Upper lobe of right lung (tissue), 1 donor: ENCODE data around the gene CMC1. TPM values are rescaled to one million over a fixed set of nuclear protein-coding genes. Genes with fewer than 3 reads are reported as not detected.
"Not testable (repeated sequence)": the region's sequence is repeated elsewhere in the genome, so short reads cannot be mapped to it uniquely, and the experiment has no call there.

Experiments used
- ATAC-seq: fragments of 200-7000 bp; cut with Tn5 transposase; one replicate; pipeline ENCODE4 v1.9.1; 2020; ENCODE audit warnings: mild to moderate bottlenecking, moderate library complexity
- DNase-seq: peaks from one replicate; pipeline ENCODE4 v3.0.0-alpha.2; 2020
- H3K27ac ChIP-seq: fragments of 200-600 bp; one replicate; pipeline ENCODE4 v1.8.0; 2022
- H3K27me3 ChIP-seq: fragments of 200-600 bp; one replicate; pipeline ENCODE4 v1.8.0; 2022; ENCODE audit warnings: mild to moderate bottlenecking
- H3K36me3 ChIP-seq: fragments of 200-600 bp; one replicate; pipeline ENCODE4 v1.8.0; 2022
- H3K4me1 ChIP-seq: fragments of 200-600 bp; one replicate; pipeline ENCODE4 v1.8.0; 2022
- H3K4me3 ChIP-seq: fragments of 200-600 bp; one replicate; pipeline ENCODE4 v1.8.0; 2022; ENCODE audit warnings: mild to moderate bottlenecking
- H3K9me3 ChIP-seq: fragments of 200-600 bp; one replicate; pipeline ENCODE4 v1.8.0; 2022
- intact Hi-C: fragments of 100-400 bp; cut with DNase I; formaldehyde crosslinking; loops from one replicate; pipeline ENCODE4 v1.11.0; 2022
- long read RNA-seq: library from polyadenylated mRNA; unstranded; transcript quantifications from one replicate; pipeline ENCODE4 v2.0.0, GENCODE V29; 2021
- total RNA-seq: library from RNA; stranded (reverse); fragmentation: NEBNext Ultra II Directional; extraction: Animal tissue kit (Norgen Biotek cat#: 25700); gene quantifications from one replicate; pipeline ENCODE4 v1.2.1, GENCODE V29; 2021
- TF ChIP-seq, protein P1 (sequence below): fragments of 200-600 bp; IDR thresholded peaks from one replicate; pipeline ENCODE4 v1.8.0; 2022; ENCODE audit warnings: antibody characterized with exemption
- donor health status: DM: no; HTN: yes; CAD: no; lungs with severe emphysema.

Gene CMC1, protein sequence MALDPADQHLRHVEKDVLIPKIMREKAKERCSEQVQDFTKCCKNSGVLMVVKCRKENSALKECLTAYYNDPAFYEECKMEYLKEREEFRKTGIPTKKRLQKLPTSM
- total RNA-seq = 17.8 TPM
- long read RNA-seq, full-length matches to known transcripts = 10 of 12 reads
- long read RNA-seq, partial matches to known transcripts = 0 of 12 reads
- long read RNA-seq, other reads (novel, unspliced or antisense) = 2 of 12 reads

DNA sequence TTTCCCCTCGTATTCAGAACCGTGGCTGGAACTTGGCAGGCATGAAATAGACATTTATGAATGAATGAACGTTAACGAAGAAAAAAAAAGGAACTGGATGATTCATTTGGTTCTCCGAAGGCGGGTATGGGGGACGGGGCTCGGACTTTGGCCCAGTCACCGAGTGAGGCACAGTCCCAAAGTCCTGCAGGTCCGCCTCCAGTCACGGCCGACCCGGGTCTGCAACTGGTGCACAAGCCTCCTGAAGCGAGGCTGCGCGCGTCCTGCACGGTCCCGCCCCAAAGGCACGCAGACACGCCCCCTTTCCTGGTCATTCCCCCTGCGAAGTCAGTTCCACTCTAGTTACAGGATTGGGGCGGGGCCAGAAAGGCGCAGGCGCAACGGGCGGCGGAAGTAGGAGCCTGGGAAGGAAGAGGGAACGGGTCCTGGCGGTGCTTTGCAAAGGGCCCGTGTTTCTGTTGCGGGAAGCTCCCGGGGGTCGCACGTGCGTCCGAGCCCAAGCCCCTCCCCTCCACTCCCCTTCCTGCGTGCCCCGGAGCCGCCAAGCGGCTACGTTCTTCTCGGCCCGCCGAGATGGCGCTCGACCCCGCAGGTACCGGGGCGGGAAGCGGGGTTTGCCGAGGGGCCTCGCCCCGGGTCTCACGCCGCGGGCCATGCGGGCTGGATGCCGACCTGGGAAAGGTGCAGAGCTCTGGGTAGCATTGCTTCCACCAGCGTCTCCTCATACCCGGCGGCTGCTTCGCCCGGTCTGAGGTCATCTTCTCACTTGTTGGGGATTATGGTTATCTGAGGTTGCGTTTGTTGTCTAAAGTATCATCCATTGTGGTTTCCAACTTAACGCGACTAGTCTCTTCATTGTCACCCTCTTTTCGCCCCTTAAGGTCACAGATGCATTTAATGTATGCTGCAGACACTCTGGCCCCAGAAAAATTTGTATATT lies at the start of gene CMC1:
Gene CMC1, plus strand, starts transcription at position 399 of the 940 bp plus-strand sequence. Its CDS starts 175 bp downstream, at position 574.
- Histone ChIP-seq H3K27me3 (no peaks in the 10 kb centered on the region), H3K9me3 (no peaks in the 10 kb centered on the region), H3K4me1 (peaks cover 7% of the 10 kb centered on the region), H3K4me3 (peak within 1 kb of the TSS; percentile 91), H3K36me3 (no peaks in the 10 kb centered on the region), H3K27ac (peak within 1 kb of the TSS; percentile 88)
- peak; percentile 99 for ATAC-seq
- TF ChIP-seq, protein P1, sequence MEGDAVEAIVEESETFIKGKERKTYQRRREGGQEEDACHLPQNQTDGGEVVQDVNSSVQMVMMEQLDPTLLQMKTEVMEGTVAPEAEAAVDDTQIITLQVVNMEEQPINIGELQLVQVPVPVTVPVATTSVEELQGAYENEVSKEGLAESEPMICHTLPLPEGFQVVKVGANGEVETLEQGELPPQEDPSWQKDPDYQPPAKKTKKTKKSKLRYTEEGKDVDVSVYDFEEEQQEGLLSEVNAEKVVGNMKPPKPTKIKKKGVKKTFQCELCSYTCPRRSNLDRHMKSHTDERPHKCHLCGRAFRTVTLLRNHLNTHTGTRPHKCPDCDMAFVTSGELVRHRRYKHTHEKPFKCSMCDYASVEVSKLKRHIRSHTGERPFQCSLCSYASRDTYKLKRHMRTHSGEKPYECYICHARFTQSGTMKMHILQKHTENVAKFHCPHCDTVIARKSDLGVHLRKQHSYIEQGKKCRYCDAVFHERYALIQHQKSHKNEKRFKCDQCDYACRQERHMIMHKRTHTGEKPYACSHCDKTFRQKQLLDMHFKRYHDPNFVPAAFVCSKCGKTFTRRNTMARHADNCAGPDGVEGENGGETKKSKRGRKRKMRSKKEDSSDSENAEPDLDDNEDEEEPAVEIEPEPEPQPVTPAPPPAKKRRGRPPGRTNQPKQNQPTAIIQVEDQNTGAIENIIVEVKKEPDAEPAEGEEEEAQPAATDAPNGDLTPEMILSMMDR = no peak
- peak; percentile 99 for DNase-seq
- intact Hi-C loops = no loop called here

DNA sequence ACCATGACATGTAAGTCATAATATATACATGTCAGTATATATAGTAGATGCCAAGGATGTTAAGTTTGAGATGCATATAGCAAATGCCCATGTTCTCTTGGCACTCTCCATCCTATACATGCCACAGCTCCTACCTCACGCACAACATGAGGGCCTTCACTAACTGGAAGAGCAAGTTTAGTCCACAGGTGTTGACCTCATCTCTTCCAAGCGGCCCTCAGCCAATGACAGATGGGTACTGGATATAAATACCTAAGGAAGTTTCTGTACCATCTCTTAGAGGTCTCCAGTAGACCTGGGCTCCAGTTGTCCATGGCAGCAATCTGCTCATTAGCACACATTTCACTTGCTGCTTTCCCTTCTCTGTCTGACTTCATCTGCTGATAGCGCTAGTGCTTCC lies 43.3 kb upstream of the CMC1 start:
- intact Hi-C loops = no loop called here
- TF ChIP-seq, protein P1 = no peak
- peak; percentile 28 for ATAC-seq
- Histone ChIP-seq H3K4me3 (no peak overlapping the region), H3K4me1 (no peaks in the 10 kb centered on the region), H3K9me3 (no peaks in the 10 kb centered on the region), H3K36me3 (no peaks in the 10 kb centered on the region), H3K27me3 (no peaks in the 10 kb centered on the region), H3K27ac (no peak overlapping the region)
- DNase-seq = no peak

DNA sequence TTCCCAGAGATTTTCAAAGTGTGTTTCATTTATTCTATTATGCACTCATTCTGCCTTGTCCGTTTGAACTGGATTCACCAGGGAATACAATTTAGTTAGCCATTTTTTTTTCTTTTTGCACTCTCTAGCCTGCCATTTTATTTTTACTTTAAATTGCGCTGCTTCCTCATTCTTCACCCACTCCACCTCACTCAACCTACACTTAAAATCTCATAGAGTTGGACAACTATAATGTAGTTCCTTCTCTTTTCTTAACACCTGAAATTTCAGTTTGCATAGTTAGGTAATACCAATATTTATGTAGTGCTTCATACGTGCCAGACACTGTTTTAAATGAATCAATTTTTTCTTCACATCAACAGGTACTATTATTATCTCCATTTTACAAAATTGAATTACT lies 42.4 kb upstream of the CMC1 start:
- no peak for ATAC-seq
- Histone ChIP-seq H3K9me3 (no peaks in the 10 kb centered on the region), H3K27me3 (no peaks in the 10 kb centered on the region), H3K4me3 (peak overlapping the region; percentile 25), H3K27ac (peak overlapping the region; percentile 14), H3K4me1 (no peaks in the 10 kb centered on the region), H3K36me3 (no peaks in the 10 kb centered on the region)
- no peak for DNase-seq
- TF ChIP-seq, protein P1 = no peak
- intact Hi-C loops = no loop called here

DNA sequence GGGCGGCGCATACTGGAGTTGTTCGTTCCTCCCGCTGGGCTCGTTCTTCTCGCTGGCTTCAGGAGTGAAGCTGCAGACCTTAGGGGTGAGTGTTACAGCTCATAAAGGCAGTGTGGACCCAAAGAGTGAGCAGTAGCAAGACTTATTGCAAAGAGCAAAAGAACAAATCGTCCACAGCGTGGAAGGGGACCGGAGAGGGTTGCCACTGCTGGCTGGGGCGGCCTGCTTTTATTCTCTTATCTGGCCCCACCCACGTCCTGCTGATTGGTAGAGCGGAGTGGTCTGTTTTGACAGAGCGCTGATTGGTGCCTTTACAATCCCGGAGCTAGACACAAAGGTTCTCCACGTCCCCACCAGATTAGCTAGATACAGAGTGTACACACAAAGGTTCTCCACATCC lies 41.8 kb upstream of the CMC1 start:
- DNase-seq, ATAC-seq, H3K36me3 ChIP-seq, H3K4me1 ChIP-seq, H3K27me3 ChIP-seq, H3K9me3 ChIP-seq, intact Hi-C loops: not testable (repeated sequence)
- Histone ChIP-seq H3K27ac (peak overlapping the region; percentile 14), H3K4me3 (peak overlapping the region; percentile 25)

DNA sequence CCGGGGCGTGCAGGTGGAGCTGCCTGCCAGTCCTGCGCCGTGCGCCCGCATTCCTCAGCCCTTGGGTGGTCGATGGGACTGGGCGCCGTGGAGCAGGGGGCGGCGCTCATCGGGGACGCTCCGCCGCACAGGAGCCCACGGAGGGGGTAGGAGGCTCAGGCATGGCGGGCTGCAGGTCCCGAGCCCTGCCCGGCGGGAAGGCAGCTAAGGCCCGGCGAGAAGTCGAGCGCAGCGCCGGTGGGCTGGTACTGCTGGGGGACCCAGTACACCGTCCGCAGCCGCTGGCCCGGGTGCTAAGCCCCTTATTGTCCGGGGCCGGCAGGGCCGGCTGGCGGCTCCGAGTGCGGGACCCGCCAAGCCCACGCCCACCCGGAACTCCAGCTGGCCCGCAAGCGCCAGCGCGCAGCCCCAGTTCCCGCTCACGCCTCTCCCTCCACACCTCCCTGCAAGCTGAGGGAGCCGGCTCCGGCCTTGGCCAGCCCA lies 41.0 kb upstream of the CMC1 start:
- H3K27me3 ChIP-seq, ATAC-seq, H3K27ac ChIP-seq, H3K36me3 ChIP-seq, H3K9me3 ChIP-seq, H3K4me1 ChIP-seq, intact Hi-C loops: not testable (repeated sequence)
- peak overlapping the region; percentile 33 for H3K4me3 ChIP-seq
- peak; percentile 57 for DNase-seq

DNA sequence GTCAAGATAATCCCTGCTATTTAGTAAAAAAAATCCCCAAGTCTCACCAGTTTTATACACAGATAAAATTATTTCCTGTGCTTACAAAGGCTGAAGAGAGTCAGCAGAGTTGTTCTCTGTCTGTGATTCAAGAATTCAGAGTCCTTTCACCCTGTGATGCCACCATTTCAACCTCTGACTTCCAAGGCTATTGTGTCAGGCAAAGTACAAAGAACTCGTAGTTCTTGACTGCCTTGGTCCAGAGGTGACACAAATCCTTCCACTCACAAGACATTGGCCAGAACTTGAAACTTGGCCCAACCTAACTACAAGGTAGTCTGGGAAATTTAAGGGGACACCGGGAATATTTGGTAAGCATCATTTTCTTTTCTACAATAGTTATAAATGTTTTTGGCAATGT lies 34.9 kb upstream of the CMC1 start:
- no peak overlapping the region for H3K4me3 ChIP-seq
- H3K27ac ChIP-seq = no peak overlapping the region
- DNase-seq = no peak
- H3K27me3 ChIP-seq = no peaks in the 10 kb centered on the region
- H3K9me3 ChIP-seq = no peaks in the 10 kb centered on the region
- H3K36me3 ChIP-seq = no peaks in the 10 kb centered on the region
- TF ChIP-seq, protein P1 = no peak
- ATAC-seq = no peak
- intact Hi-C loops = no loop called here
- no peaks in the 10 kb centered on the region for H3K4me1 ChIP-seq
